Measurements from ENCODE around the gene PRDM11.
A peak's percentile ranks its signal among the peaks of the same experiment; 100 is the strongest.
"Not testable (repeated sequence)": the region's sequence is repeated elsewhere in the genome, so short reads cannot be mapped to it uniquely, and the experiment has no call there.

PRDM11 gene

GRCh38 chr11:45245218-45246045 lies 99.0 kb downstream of the PRDM11 start:
- TF ChIP-seq, protein P1, sequence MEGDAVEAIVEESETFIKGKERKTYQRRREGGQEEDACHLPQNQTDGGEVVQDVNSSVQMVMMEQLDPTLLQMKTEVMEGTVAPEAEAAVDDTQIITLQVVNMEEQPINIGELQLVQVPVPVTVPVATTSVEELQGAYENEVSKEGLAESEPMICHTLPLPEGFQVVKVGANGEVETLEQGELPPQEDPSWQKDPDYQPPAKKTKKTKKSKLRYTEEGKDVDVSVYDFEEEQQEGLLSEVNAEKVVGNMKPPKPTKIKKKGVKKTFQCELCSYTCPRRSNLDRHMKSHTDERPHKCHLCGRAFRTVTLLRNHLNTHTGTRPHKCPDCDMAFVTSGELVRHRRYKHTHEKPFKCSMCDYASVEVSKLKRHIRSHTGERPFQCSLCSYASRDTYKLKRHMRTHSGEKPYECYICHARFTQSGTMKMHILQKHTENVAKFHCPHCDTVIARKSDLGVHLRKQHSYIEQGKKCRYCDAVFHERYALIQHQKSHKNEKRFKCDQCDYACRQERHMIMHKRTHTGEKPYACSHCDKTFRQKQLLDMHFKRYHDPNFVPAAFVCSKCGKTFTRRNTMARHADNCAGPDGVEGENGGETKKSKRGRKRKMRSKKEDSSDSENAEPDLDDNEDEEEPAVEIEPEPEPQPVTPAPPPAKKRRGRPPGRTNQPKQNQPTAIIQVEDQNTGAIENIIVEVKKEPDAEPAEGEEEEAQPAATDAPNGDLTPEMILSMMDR (IDR thresholded peaks at IDR 0.05; ENCODE audit: unreplicated experiment in 3 of 3), result no peak
- Mint-ChIP-seq H3K9me3 (no peaks in the 10 kb centered on the region), H3K4me1 (peaks cover 16% of the 10 kb centered on the region), H3K27me3 (ENCODE audit: low read depth) (peaks cover 8% of the 10 kb centered on the region), H3K4me3 (no peak overlapping the region), H3K27ac (no peak overlapping the region), H3K36me3 (ENCODE audit: low read depth) (no peaks in the 10 kb centered on the region)

DNA sequence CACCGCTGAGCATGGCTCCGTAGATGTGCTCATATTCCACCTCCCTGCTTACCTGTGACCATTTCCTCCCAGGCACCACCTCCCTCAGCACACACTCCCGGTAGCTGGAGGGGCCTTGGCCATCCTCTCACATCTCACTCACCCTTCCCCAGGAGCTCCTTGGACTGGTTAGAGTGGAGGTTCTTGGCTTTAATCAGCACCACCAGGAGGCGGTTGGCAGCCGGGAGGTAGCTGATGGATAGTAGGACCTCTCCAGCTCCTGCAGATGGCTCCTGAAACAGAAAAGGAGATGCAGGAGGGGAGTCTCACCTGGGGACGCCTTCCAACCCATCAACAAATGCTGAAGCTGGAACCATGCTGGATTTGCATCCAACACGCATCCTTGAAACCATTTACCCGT lies 99.8 kb downstream of the PRDM11 start:
- peaks cover 19% of the 10 kb centered on the region for H3K4me1 Mint-ChIP-seq
- no peaks in the 10 kb centered on the region for H3K9me3 Mint-ChIP-seq
- TF ChIP-seq, protein P1 (IDR thresholded peaks at IDR 0.05; ENCODE audit: unreplicated experiment in 3 of 3), result no peak
- H3K36me3 Mint-ChIP-seq (ENCODE audit: low read depth), result no peaks in the 10 kb centered on the region
- H3K27me3 Mint-ChIP-seq (ENCODE audit: low read depth), result peaks cover 8% of the 10 kb centered on the region
- no peak overlapping the region for H3K27ac Mint-ChIP-seq
- H3K4me3 Mint-ChIP-seq, result no peak overlapping the region

- TF ChIP-seq, protein P1 (IDR thresholded peaks at IDR 0.05; ENCODE audit: unreplicated experiment in 3 of 3), result no peak
- Mint-ChIP-seq H3K27me3 (ENCODE audit: low read depth) (peaks cover 8% of the 10 kb centered on the region), H3K4me1 (peaks cover 19% of the 10 kb centered on the region), H3K9me3 (no peaks in the 10 kb centered on the region), H3K4me3 (no peak overlapping the region), H3K36me3 (ENCODE audit: low read depth) (no peaks in the 10 kb centered on the region), H3K27ac (peak overlapping the region in 1 of 3 experiments; percentile 4)
These were observed 101.0 kb downstream of the PRDM11 start for GRCh38 chr11:45247433-45247832.

- Mint-ChIP-seq H3K9me3 (no peaks in the 10 kb centered on the region), H3K4me1 (peaks cover 23% of the 10 kb centered on the region), H3K36me3 (ENCODE audit: low read depth) (no peaks in the 10 kb centered on the region), H3K4me3 (no peak overlapping the region), H3K27ac (no peak overlapping the region), H3K27me3 (ENCODE audit: low read depth) (peaks cover 9% of the 10 kb centered on the region)
- TF ChIP-seq, protein P1 (IDR thresholded peaks at IDR 0.05; ENCODE audit: unreplicated experiment in 3 of 3), result no peak
These were observed 102.1 kb downstream of the PRDM11 start for GRCh38 chr11:45248501-45249011.

GRCh38 chr11:45249372-45249771 lies 102.9 kb downstream of the PRDM11 start:
- not testable (repeated sequence) for H3K36me3 Mint-ChIP-seq (ENCODE audit: low read depth); H3K4me3 Mint-ChIP-seq; H3K9me3 Mint-ChIP-seq; H3K27ac Mint-ChIP-seq
- H3K27me3 Mint-ChIP-seq (ENCODE audit: low read depth), result peaks cover 15% of the 10 kb centered on the region
- H3K4me1 Mint-ChIP-seq, result peaks cover 23% of the 10 kb centered on the region

- Mint-ChIP-seq H3K27ac (peak overlapping the region; percentile 58 to 77 (median 74)), H3K27me3 (ENCODE audit: low read depth) (peaks cover 19% of the 10 kb centered on the region), H3K36me3 (ENCODE audit: low read depth) (no peaks in the 10 kb centered on the region), H3K4me3 (no peak overlapping the region), H3K9me3 (no peaks in the 10 kb centered on the region), H3K4me1 (peaks cover 23% of the 10 kb centered on the region)
- TF ChIP-seq, protein P1 (IDR thresholded peaks at IDR 0.05; ENCODE audit: unreplicated experiment in 3 of 3), result no peak
These were observed 103.7 kb downstream of the PRDM11 start for GRCh38 chr11:45250035-45250718.
